Thyroid gland (tissue), 4 donors: ENCODE results near the gene C1GALT1C1. TPM values are rescaled to one million over a fixed set of nuclear protein-coding genes. Genes with fewer than 3 reads are reported as not detected.

Experiments
- DNase-seq, 2 donors: peaks; one replicate each; pipeline ENCODE4 v3.0.0-alpha.2; 2019
- H3K27ac ChIP-seq, 3 donors: fragments of 200-600 bp; sonication (generic); 1 replicate in 2 of 3; 2 replicates in 1 of 3; pipeline ENCODE4 v1.5.1; 2016 to 2019; ENCODE audit warnings: mild to moderate bottlenecking in 1 of 3, moderate library complexity in 1 of 3
- H3K27me3 ChIP-seq: fragments of 200-600 bp; sonication (generic); one replicate; pipeline ENCODE4 v1.5.1; 2019
- H3K36me3 ChIP-seq, 2 donors: fragments of 200-600 bp; sonication (generic); one replicate each; pipeline ENCODE4 v1.5.1; 2016 to 2019
- H3K4me1 ChIP-seq, 2 donors: fragments of 200-600 bp; sonication (generic); one replicate each; pipeline ENCODE4 v1.5.1; 2017 to 2019
- H3K4me3 ChIP-seq, 3 donors: fragments of 200-600 bp; sonication (generic); replicated peaks in 1 of 3; 1 replicate in 2 of 3; 2 replicates in 1 of 3; pipeline ENCODE4 v1.5.1; 2016; ENCODE audit warnings: mild to moderate bottlenecking in 1 of 3
- H3K9me3 ChIP-seq: fragments of 200-600 bp; sonication (generic); one replicate; pipeline ENCODE4 v1.5.1; 2017
- POLR2A ChIP-seq, 2 donors: fragments of 450-650 bp; IDR thresholded peaks; one replicate each; pipeline ENCODE4 v1.6.1; 2017; ENCODE audit warnings: antibody characterized with exemption in 2 of 2, mild to moderate bottlenecking in 2 of 2, moderate library complexity in 1 of 2
- WGBS, 2 donors: methylation state at CpG; one replicate each; pipeline ENCODE4 v1.1.5; 2017; 5-methylcytosine and 5-hydroxymethylcytosine counted together
- intact Hi-C: fragments of 100-400 bp; cut with DNase I; formaldehyde crosslinking; loops from one replicate; pipeline ENCODE4 v1.15.1; 2023
- total RNA-seq, 4 donors: library from RNA; depleted of rRNA; stranded (reverse); fragments of >200 nt; gene quantifications; one replicate each; pipeline ENCODE4 v1.2.3, GENCODE V29; 2016
- TF ChIP-seq, protein P1 (sequence below), 6 experiments: fragments of 200-600 bp in 3 of 6; fragments of 450-650 bp in 3 of 6; sonication (generic) in 3 of 6; IDR thresholded peaks; one replicate each; pipeline ENCODE4 v1.5.1; 2016 to 2019; ENCODE audit warnings: antibody characterized with exemption in 6 of 6, mild to moderate bottlenecking in 2 of 6, inconsistent platforms in 1 of 6, moderate library complexity in 1 of 6

Gene C1GALT1C1
- total RNA-seq, 4 donors from 2014 or later = 29.3 to 36.3 (median 33.2) TPM

DNA sequence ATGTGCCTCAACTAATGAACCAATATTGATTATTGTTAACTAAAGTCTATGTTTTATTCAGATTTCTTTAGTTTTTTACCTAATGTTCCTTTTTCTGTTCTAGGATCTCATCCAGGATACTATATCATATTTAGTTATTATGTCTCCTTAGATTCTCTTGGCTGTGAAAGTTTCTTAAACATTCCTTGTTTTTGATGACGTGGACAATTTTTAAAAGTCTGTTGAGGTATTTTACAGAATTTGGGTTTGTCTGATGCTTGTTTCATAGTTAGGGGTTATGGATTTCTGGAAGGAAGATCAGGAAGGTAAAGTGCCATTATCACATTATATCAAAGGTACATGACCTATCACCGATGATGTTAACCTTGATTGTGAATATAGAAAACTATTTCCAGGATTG lies 44.2 kb downstream of the C1GALT1C1 start:
- Histone ChIP-seq H3K27me3 (no peaks in the 10 kb centered on the region), H3K36me3 (no peaks in the 10 kb centered on the region), H3K4me1 (no peaks in the 10 kb centered on the region), H3K4me3 (no peak overlapping the region), H3K9me3 (no peaks in the 10 kb centered on the region), H3K27ac (no peak overlapping the region)
- WGBS, 2 donors = 93 to 98% methylated on average over 2 of the region's 2 CpGs
- TF ChIP-seq POLR2A (IDR thresholded peaks at IDR 0.05) = no peak
- TF ChIP-seq, protein P1, sequence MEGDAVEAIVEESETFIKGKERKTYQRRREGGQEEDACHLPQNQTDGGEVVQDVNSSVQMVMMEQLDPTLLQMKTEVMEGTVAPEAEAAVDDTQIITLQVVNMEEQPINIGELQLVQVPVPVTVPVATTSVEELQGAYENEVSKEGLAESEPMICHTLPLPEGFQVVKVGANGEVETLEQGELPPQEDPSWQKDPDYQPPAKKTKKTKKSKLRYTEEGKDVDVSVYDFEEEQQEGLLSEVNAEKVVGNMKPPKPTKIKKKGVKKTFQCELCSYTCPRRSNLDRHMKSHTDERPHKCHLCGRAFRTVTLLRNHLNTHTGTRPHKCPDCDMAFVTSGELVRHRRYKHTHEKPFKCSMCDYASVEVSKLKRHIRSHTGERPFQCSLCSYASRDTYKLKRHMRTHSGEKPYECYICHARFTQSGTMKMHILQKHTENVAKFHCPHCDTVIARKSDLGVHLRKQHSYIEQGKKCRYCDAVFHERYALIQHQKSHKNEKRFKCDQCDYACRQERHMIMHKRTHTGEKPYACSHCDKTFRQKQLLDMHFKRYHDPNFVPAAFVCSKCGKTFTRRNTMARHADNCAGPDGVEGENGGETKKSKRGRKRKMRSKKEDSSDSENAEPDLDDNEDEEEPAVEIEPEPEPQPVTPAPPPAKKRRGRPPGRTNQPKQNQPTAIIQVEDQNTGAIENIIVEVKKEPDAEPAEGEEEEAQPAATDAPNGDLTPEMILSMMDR (IDR thresholded peaks at IDR 0.05) = no peak
- intact Hi-C loops = no loop called here
- no peak for DNase-seq

Other genes starting within 250 kb of the C1GALT1C1 start
- 100 to 1,000 TPM; 189 to 225 (median 205) TPM for gene LAMP2, start 160.8 kb downstream of the C1GALT1C1 start, total RNA-seq
- 10 to 100 TPM; 34.4 to 54.4 (median 42.2) TPM for gene CUL4B, start 69.1 kb downstream of the C1GALT1C1 start, total RNA-seq
- gene MCTS1, start 26.0 kb downstream of the C1GALT1C1 start, total RNA-seq = 10 to 100 TPM; 25.0 to 36.2 (median 30.1) TPM
- gene CT47B1, start 245.8 kb upstream of the C1GALT1C1 start, total RNA-seq = not detected